ENCODE measurements around the gene OR2T35.

DNA sequence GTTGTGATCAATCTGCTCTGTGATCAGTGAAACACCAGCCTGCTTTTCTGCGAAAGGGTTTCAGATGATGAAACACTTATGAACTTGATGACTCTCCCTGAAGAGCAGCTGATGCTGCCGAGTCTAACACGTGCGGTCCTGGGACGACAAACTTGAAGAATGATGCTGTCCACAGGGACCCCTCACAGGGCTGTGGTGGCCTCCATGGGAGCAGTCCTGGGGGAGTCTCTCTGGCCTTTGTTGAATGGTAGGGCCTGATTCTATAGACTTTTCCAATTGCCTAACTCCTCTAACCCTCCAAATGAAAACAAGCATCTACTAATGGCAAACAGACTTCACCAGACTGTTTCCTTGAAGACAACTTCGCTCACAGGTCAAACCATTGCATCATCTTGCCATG is 47.5 kb downstream of the OR2T35 start, which contains the start of gene OR2T10:
- TF ChIP-seq, protein P1, sequence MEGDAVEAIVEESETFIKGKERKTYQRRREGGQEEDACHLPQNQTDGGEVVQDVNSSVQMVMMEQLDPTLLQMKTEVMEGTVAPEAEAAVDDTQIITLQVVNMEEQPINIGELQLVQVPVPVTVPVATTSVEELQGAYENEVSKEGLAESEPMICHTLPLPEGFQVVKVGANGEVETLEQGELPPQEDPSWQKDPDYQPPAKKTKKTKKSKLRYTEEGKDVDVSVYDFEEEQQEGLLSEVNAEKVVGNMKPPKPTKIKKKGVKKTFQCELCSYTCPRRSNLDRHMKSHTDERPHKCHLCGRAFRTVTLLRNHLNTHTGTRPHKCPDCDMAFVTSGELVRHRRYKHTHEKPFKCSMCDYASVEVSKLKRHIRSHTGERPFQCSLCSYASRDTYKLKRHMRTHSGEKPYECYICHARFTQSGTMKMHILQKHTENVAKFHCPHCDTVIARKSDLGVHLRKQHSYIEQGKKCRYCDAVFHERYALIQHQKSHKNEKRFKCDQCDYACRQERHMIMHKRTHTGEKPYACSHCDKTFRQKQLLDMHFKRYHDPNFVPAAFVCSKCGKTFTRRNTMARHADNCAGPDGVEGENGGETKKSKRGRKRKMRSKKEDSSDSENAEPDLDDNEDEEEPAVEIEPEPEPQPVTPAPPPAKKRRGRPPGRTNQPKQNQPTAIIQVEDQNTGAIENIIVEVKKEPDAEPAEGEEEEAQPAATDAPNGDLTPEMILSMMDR (IDR thresholded peaks at IDR 0.05): no peak
- TF ChIP-seq POLR2A (IDR thresholded peaks at IDR 0.05): no peak

All from adrenal gland (tissue), 5 donors.